ENCODE results near the gene LGI1.

Gene LGI1

DNA sequence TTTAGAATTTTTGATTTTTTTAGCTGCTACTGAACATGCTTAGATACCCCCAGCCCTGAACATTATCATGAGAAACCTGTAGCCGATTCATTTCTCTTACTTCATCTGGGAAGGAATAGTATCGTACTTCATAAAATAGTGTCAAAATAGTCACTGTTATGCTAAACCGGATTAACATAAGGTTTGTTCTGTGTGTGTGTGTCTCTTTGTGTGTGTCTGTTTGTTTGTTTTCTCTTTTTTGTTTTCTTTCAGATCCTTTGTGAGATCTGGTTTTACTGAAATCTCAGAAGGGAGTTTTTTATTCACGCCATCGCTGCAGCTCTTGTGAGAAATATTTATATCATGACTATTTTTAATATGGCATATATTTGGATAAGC is 761 bp downstream of the LGI1 start:
- no peak overlapping the region for H3K4me2 ChIP-seq (ENCODE audit: low read length)
- TF ChIP-seq, protein P1, sequence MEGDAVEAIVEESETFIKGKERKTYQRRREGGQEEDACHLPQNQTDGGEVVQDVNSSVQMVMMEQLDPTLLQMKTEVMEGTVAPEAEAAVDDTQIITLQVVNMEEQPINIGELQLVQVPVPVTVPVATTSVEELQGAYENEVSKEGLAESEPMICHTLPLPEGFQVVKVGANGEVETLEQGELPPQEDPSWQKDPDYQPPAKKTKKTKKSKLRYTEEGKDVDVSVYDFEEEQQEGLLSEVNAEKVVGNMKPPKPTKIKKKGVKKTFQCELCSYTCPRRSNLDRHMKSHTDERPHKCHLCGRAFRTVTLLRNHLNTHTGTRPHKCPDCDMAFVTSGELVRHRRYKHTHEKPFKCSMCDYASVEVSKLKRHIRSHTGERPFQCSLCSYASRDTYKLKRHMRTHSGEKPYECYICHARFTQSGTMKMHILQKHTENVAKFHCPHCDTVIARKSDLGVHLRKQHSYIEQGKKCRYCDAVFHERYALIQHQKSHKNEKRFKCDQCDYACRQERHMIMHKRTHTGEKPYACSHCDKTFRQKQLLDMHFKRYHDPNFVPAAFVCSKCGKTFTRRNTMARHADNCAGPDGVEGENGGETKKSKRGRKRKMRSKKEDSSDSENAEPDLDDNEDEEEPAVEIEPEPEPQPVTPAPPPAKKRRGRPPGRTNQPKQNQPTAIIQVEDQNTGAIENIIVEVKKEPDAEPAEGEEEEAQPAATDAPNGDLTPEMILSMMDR (IDR thresholded peaks at IDR 0.05; ENCODE audit: low read depth, low read length, poor library complexity, severe bottlenecking) = no peak
- no peak for TF ChIP-seq EZH2phosphoT487 (IDR thresholded peaks at IDR 0.05; ENCODE audit: borderline replicate concordance, low read length)
- H4K20me1 ChIP-seq (ENCODE audit: control insufficient read depth, insufficient read depth, low read depth, low read length) = no peaks in the 10 kb centered on the region
- peaks cover 36% of the 10 kb centered on the region for H3K27me3 ChIP-seq (ENCODE audit: control insufficient read depth, low read length)
- no peaks in the 10 kb centered on the region for H3K36me3 ChIP-seq (ENCODE audit: control insufficient read depth, low read length)
- no peaks in the 10 kb centered on the region for H3K79me2 ChIP-seq (ENCODE audit: control insufficient read depth, low read length)
- no peaks in the 10 kb centered on the region for H3K9me3 ChIP-seq (ENCODE audit: control insufficient read depth, insufficient read depth, low read length)
- H3F3A ChIP-seq (ENCODE audit: control insufficient read depth, insufficient read depth) = no peaks in the 10 kb centered on the region
- no peak overlapping the region for H3K27ac ChIP-seq (ENCODE audit: low read depth, low read length)
- no peaks in the 10 kb centered on the region for H3K9me2 ChIP-seq (replicated peaks; ENCODE audit: control insufficient read depth, low read length)
- no peak overlapping the region for H3K4me3 ChIP-seq (ENCODE audit: low read length)
- no peaks in the 10 kb centered on the region for H3K4me1 ChIP-seq (ENCODE audit: control insufficient read depth, low read length)

DNA sequence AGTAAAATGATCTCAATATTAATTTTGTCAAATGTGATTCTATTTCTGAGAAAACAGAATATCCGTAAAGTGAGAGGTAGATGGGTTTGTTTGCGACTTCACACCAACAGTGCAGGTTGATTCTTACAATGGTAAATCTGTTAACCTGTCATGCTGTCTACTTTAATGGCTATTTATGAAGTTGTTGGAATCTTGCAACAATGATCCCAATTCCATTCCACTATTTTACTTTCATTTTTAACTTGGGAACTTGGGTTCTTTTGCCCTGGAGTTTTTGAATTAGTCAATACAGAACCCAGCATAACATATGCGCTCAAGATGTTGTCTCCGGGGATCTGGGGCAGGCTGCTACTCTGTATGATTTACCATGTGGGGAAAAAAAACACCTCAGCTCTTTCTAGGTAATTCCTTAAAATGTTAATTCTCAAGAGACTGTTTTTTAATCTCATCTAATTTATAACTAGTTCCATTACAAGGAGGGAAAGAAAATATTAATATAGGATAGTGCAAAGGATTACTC is 1.2 kb downstream of the LGI1 start:
- no peaks in the 10 kb centered on the region for H3K79me2 ChIP-seq (ENCODE audit: control insufficient read depth, low read length)
- no peak overlapping the region for H3K27ac ChIP-seq (ENCODE audit: low read depth, low read length)
- H3K4me2 ChIP-seq (ENCODE audit: low read length) = no peak overlapping the region
- peaks cover 36% of the 10 kb centered on the region for H3K27me3 ChIP-seq (ENCODE audit: control insufficient read depth, low read length)
- TF ChIP-seq, protein P1 (IDR thresholded peaks at IDR 0.05; ENCODE audit: low read depth, low read length, poor library complexity, severe bottlenecking) = no peak
- TF ChIP-seq EZH2phosphoT487 (IDR thresholded peaks at IDR 0.05; ENCODE audit: borderline replicate concordance, low read length) = no peak
- no peaks in the 10 kb centered on the region for H4K20me1 ChIP-seq (ENCODE audit: control insufficient read depth, insufficient read depth, low read depth, low read length)
- no peak overlapping the region for H3K4me3 ChIP-seq (ENCODE audit: low read length)
- no peaks in the 10 kb centered on the region for H3K36me3 ChIP-seq (ENCODE audit: control insufficient read depth, low read length)
- no peaks in the 10 kb centered on the region for H3F3A ChIP-seq (ENCODE audit: control insufficient read depth, insufficient read depth)
- no peaks in the 10 kb centered on the region for H3K9me3 ChIP-seq (ENCODE audit: control insufficient read depth, insufficient read depth, low read length)
- no peaks in the 10 kb centered on the region for H3K4me1 ChIP-seq (ENCODE audit: control insufficient read depth, low read length)
- H3K9me2 ChIP-seq (replicated peaks; ENCODE audit: control insufficient read depth, low read length) = no peaks in the 10 kb centered on the region

DNA sequence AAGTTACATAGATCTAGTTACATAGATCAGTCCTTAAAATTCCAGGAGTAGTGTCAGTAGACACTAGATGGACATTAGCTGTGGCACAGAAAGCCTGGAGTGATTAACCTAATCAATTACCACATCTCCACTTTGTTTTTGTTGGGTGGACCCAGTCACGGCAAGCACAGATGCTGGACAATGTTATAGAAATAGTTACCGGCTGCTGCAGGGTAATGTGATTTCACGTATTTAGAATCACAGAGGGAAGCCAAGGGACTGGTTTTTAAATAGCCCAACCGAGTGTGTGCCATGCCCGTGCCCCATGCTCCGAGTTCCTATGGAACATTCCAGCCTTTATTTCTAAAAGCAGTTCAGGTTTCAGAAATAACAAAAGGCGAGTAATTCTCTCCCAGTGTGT is 2.8 kb downstream of the LGI1 start:
- Histone ChIP-seq H3K9me3 (ENCODE audit: control insufficient read depth, insufficient read depth, low read length) (no peaks in the 10 kb centered on the region), H3K27ac (ENCODE audit: low read depth, low read length) (no peak overlapping the region), H3K27me3 (ENCODE audit: control insufficient read depth, low read length) (peaks cover 35% of the 10 kb centered on the region), H3K36me3 (ENCODE audit: control insufficient read depth, low read length) (no peaks in the 10 kb centered on the region), H3K4me1 (ENCODE audit: control insufficient read depth, low read length) (no peaks in the 10 kb centered on the region), H3K4me3 (ENCODE audit: low read length) (no peak overlapping the region), H4K20me1 (ENCODE audit: control insufficient read depth, insufficient read depth, low read depth, low read length) (no peaks in the 10 kb centered on the region), H3K9me2 (replicated peaks; ENCODE audit: control insufficient read depth, low read length) (no peaks in the 10 kb centered on the region), H3F3A (ENCODE audit: control insufficient read depth, insufficient read depth) (no peaks in the 10 kb centered on the region), H3K4me2 (ENCODE audit: low read length) (no peak overlapping the region), H3K79me2 (ENCODE audit: control insufficient read depth, low read length) (no peaks in the 10 kb centered on the region)
- no peak for TF ChIP-seq EZH2phosphoT487 (IDR thresholded peaks at IDR 0.05; ENCODE audit: borderline replicate concordance, low read length)
- TF ChIP-seq, protein P1 (IDR thresholded peaks at IDR 0.05; ENCODE audit: low read depth, low read length, poor library complexity, severe bottlenecking) = no peak

Data from DOHH2 (cell line).